ENCODE results near the gene AMHR2. TPM values are rescaled to one million over a fixed set of nuclear protein-coding genes. Genes with fewer than 3 reads are reported as not detected.
"Not testable (repeated sequence)": the region's sequence is repeated elsewhere in the genome, so short reads cannot be mapped to it uniquely, and the experiment has no call there.

AMHR2 gene
- total and polyA plus RNA-seq, 2 donors (not counting 1 experiment from before 2014, with no cell fraction given) = not detected

DNA sequence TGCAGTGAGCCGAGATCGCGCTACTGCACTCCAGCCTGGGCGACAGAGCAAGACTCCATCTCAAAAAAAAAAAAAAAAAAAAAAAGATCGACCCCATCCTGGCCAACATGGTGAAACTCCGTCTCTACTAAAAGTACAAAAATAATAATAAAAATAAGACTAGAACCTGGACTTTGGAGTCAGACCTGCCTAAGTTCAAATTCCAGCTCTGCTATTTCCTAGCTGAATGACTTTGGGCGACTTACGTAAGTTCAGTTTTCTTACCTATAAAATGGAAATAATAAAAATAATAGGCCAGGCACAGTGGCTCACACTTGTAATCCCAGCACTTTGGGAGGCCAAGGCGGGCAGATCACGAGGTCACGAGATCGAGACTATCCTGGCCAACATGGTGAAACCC lies 1.4 kb upstream of the AMHR2 start:
- H4K20me1 ChIP-seq (ENCODE audit: control insufficient read depth, insufficient read depth, low read length, poor library complexity, severe bottlenecking); H3K4me2 ChIP-seq (replicated peaks; ENCODE audit: low read depth, low read length, poor library complexity, severe bottlenecking); ATAC-seq (ENCODE audit: low read depth); H3K4me3 Mint-ChIP-seq; H3K36me3 ChIP-seq (replicated peaks in 1 of 2; ENCODE audit: control extremely low read depth in 1 of 2, control insufficient read depth in 1 of 2, extremely low read depth in 1 of 2, insufficient read depth in 2 of 2, low read length in 1 of 2); H3K27ac ChIP-seq (ENCODE audit: low read length in 2 of 2); H3K79me2 ChIP-seq (ENCODE audit: control insufficient read depth, insufficient read depth, low read length); H3K27me3 Mint-ChIP-seq; H3K27me3 ChIP-seq (replicated peaks in 1 of 4; ENCODE audit: control extremely low read depth in 1 of 4, control insufficient read depth in 3 of 4, insufficient read depth in 4 of 4, low read length in 3 of 4); H3K9me3 ChIP-seq (ENCODE audit: control extremely low read depth in 1 of 3, control insufficient read depth in 2 of 3, insufficient read depth in 1 of 3, low read length in 2 of 3); intact Hi-C loops (cut with micrococcal nuclease); H3K27ac Mint-ChIP-seq; H3K9ac ChIP-seq (ENCODE audit: low read length); DNase-seq; H3K9me3 Mint-ChIP-seq (ENCODE audit: insufficient read depth); H2AFZ ChIP-seq (ENCODE audit: insufficient read depth, low read depth, low read length, poor library complexity, severe bottlenecking); H3K4me3 ChIP-seq (ENCODE audit: control extremely low read depth in 1 of 5, extremely low read depth in 1 of 5, insufficient read depth in 1 of 5, low read depth in 2 of 5, low read length in 4 of 5): not testable (repeated sequence)
- H3K4me1 Mint-ChIP-seq = peaks cover 30% of the 10 kb centered on the region
- CTCF ChIA-PET = interaction anchor here (0.6 to 9.5 kb wide), 14 partner anchors 9 to 1299 kb away, joined by 3 to 384 read pairs (median 8); partner anchors contain the start of genes NPFF and SP1
- WGBS (ENCODE audit: insufficient coverage) = no CpG with 5 or more reads among the region's 12 CpGs
- POLR2A ChIA-PET = interaction anchor here (0.7 to 2.5 kb wide), 3 partner anchors 43 to 265 kb away, joined by 8 to 12 read pairs (median 10); partner anchors contain the start of gene SP1
- H3K4me1 ChIP-seq (ENCODE audit: control insufficient read depth in 2 of 2, insufficient read depth in 2 of 2, low read length in 2 of 2) = peaks cover 17 to 26% of the 10 kb centered on the region in 2 donors

DNA sequence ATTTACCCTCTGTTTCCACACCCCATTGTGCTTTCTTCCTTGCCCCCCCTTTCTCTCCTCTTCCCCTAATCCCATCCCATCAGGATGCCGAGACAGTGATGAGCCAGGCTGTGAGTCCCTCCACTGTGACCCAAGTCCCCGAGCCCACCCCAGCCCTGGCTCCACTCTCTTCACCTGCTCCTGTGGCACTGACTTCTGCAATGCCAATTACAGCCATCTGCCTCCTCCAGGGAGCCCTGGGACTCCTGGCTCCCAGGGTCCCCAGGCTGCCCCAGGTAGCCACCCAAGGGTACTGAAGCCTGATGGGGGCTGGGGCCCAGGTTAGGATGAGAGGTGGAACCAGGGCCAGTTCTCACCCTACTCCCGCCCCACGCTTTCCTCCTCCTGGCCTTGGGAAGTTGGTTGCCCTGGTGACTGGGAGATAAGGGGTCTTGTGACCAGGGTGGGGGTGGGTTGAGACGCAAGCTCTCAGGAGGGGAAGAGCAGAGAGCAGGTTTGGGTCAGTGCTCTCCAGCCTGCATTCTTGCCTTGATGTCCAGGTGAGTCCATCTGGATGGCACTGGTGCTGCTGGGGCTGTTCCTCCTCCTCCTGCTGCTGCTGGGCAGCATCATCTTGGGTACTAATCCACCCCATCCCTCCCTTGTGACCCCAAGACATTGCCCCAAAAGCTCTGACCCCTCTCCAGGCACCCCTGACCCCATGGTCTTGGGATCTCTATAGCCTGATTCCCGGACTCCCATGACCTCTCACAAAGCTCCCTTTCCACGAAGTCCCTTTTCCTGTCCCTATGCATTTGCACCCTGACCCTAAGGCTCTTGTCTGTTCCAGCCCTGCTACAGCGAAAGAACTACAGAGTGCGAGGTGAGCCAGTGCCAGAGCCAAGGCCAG lies 1.2 kb downstream of the AMHR2 start:
- H3K36me3 ChIP-seq (replicated peaks in 1 of 2; ENCODE audit: control extremely low read depth in 1 of 2, control insufficient read depth in 1 of 2, extremely low read depth in 1 of 2, insufficient read depth in 2 of 2, low read length in 1 of 2) = no peaks in the 10 kb centered on the region
- DNase-seq (no peak), ATAC-seq (ENCODE audit: low read depth) (no peak)
- Mint-ChIP-seq H3K27ac (no peak overlapping the region), H3K27me3 (no peaks in the 10 kb centered on the region), H3K9me3 (ENCODE audit: insufficient read depth) (no peaks in the 10 kb centered on the region), H3K4me3 (no peak overlapping the region), H3K4me1 (peaks cover 9% of the 10 kb centered on the region)
- no peak overlapping the region for H3K4me2 ChIP-seq (replicated peaks; ENCODE audit: low read depth, low read length, poor library complexity, severe bottlenecking)
- POLR2A ChIA-PET = interaction anchor here (1.0 kb wide), 1 partner anchor 77 kb away, joined by 3 read pairs; the partner anchor contains the start of gene TARBP2
- H2AFZ ChIP-seq (ENCODE audit: insufficient read depth, low read depth, low read length, poor library complexity, severe bottlenecking) = no peak overlapping the region
- 90% methylated on average over 7 of the region's 9 CpGs for WGBS (ENCODE audit: insufficient coverage)
- no peak overlapping the region for H3K9ac ChIP-seq (ENCODE audit: low read length)
- intact Hi-C loops (cut with micrococcal nuclease) = no loop called here
- no peak for TF ChIP-seq EZH2 (IDR thresholded peaks at IDR 0.05; ENCODE audit: borderline replicate concordance, insufficient read depth, low read depth, low read length, poor library complexity, severe bottlenecking)
- TF ChIP-seq, protein P1, sequence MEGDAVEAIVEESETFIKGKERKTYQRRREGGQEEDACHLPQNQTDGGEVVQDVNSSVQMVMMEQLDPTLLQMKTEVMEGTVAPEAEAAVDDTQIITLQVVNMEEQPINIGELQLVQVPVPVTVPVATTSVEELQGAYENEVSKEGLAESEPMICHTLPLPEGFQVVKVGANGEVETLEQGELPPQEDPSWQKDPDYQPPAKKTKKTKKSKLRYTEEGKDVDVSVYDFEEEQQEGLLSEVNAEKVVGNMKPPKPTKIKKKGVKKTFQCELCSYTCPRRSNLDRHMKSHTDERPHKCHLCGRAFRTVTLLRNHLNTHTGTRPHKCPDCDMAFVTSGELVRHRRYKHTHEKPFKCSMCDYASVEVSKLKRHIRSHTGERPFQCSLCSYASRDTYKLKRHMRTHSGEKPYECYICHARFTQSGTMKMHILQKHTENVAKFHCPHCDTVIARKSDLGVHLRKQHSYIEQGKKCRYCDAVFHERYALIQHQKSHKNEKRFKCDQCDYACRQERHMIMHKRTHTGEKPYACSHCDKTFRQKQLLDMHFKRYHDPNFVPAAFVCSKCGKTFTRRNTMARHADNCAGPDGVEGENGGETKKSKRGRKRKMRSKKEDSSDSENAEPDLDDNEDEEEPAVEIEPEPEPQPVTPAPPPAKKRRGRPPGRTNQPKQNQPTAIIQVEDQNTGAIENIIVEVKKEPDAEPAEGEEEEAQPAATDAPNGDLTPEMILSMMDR (IDR thresholded peaks at IDR 0.05) = no peak
- H3K9me3 ChIP-seq (ENCODE audit: control extremely low read depth in 1 of 3, control insufficient read depth in 2 of 3, insufficient read depth in 1 of 3, low read length in 2 of 3) = no peaks in the 10 kb centered on the region
- CTCF ChIA-PET = interaction anchor here (0.6 to 9.5 kb wide), 5 partner anchors 43 to 155 kb away, joined by 3 to 384 read pairs (median 4); no protein-coding TSS in a partner anchor
- no peaks in the 10 kb centered on the region for H4K20me1 ChIP-seq (ENCODE audit: control insufficient read depth, insufficient read depth, low read length, poor library complexity, severe bottlenecking)
- no peaks in the 10 kb centered on the region for H3K27me3 ChIP-seq (replicated peaks in 1 of 4; ENCODE audit: control extremely low read depth in 1 of 4, control insufficient read depth in 3 of 4, insufficient read depth in 4 of 4, low read length in 3 of 4)
- H3K27ac ChIP-seq (ENCODE audit: low read length in 2 of 2) = no peak overlapping the region
- peaks cover 4 to 9% of the 10 kb centered on the region in 2 donors for H3K4me1 ChIP-seq (ENCODE audit: control insufficient read depth in 2 of 2, insufficient read depth in 2 of 2, low read length in 2 of 2)
- no peak overlapping the region for H3K4me3 ChIP-seq (ENCODE audit: control extremely low read depth in 1 of 5, extremely low read depth in 1 of 5, insufficient read depth in 1 of 5, low read depth in 2 of 5, low read length in 4 of 5)
- H3K79me2 ChIP-seq (ENCODE audit: control insufficient read depth, insufficient read depth, low read length) = no peaks in the 10 kb centered on the region
